Neural cell (in vitro differentiated cells): Measurements from ENCODE around the gene BRD8.

Source experiments
- EP300 ChIP-seq: fragments of 450-650 bp; conservative IDR thresholded peaks from 2 replicates; pipeline ENCODE4 v1.6.1; 2014; ENCODE audit warnings: antibody characterized with exemption, mild to moderate bottlenecking, moderate library complexity; ENCODE audit not compliant: poor library complexity, severe bottlenecking
- RAD21 ChIP-seq: fragments of 450-650 bp; conservative IDR thresholded peaks from 2 replicates; pipeline ENCODE4 v1.6.1; 2014; ENCODE audit warnings: antibody characterized with exemption, mild to moderate bottlenecking, moderate library complexity
- REST ChIP-seq: IDR thresholded peaks from 2 replicates; pipeline ENCODE4 v1.6.1; 2012; ENCODE audit warnings: borderline replicate concordance
- TF ChIP-seq, protein P1 (sequence below): fragments of 450-650 bp; IDR thresholded peaks from 2 replicates; pipeline ENCODE4 v1.5.1; 2014; ENCODE audit warnings: antibody characterized with exemption, mild to moderate bottlenecking, moderate library complexity; ENCODE audit not compliant: poor library complexity, severe bottlenecking

- TF ChIP-seq RAD21 (no peak), REST (no peak), EP300 (no peak)
- TF ChIP-seq, protein P1, sequence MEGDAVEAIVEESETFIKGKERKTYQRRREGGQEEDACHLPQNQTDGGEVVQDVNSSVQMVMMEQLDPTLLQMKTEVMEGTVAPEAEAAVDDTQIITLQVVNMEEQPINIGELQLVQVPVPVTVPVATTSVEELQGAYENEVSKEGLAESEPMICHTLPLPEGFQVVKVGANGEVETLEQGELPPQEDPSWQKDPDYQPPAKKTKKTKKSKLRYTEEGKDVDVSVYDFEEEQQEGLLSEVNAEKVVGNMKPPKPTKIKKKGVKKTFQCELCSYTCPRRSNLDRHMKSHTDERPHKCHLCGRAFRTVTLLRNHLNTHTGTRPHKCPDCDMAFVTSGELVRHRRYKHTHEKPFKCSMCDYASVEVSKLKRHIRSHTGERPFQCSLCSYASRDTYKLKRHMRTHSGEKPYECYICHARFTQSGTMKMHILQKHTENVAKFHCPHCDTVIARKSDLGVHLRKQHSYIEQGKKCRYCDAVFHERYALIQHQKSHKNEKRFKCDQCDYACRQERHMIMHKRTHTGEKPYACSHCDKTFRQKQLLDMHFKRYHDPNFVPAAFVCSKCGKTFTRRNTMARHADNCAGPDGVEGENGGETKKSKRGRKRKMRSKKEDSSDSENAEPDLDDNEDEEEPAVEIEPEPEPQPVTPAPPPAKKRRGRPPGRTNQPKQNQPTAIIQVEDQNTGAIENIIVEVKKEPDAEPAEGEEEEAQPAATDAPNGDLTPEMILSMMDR = no peak
These were observed 49.1 kb downstream of the BRD8 start for GRCh38 chr5:138129347-138129746.
